Stimulated activated naive CD4-positive, alpha-beta T cell (primary cell): Measurements from ENCODE around the gene ADGRG7.
A peak's percentile ranks its signal among the peaks of the same experiment; 100 is the strongest.

Source experiments
- DNase-seq, 6 experiments: peaks; one replicate each; lab custom pipeline; 2025; lab: John Stamatoyannopoulos, UW

Gene ADGRG7

GRCh38 chr3:100602506-100603444 is 6.6 kb upstream of the ADGRG7 start:
- DNase-seq, result no peak

GRCh38 chr3:100603469-100603868 is 5.9 kb upstream of the ADGRG7 start:
- no peak for DNase-seq

GRCh38 chr3:100605358-100605757 is 4.0 kb upstream of the ADGRG7 start:
- DNase-seq, result no peak

GRCh38 chr3:100606894-100607512 is 2.4 kb upstream of the ADGRG7 start:
- DNase-seq, result no peak

- DNase-seq, result no peak
These were observed 562 bp downstream of the ADGRG7 start for GRCh38 chr3:100609963-100610362.

GRCh38 chr3:100611221-100611620 is 1.8 kb downstream of the ADGRG7 start:
- DNase-seq, result no peak

GRCh38 chr3:100613721-100614390 is 4.5 kb downstream of the ADGRG7 start:
- no peak for DNase-seq

- no peak for DNase-seq
These were observed 5.5 kb downstream of the ADGRG7 start for GRCh38 chr3:100614941-100615340.

GRCh38 chr3:100615684-100616083 is 6.3 kb downstream of the ADGRG7 start:
- no peak for DNase-seq

- no peak for DNase-seq
These were observed 11.8 kb downstream of the ADGRG7 start for GRCh38 chr3:100621251-100621650.

- DNase-seq, result no peak
These were observed 18.1 kb downstream of the ADGRG7 start for GRCh38 chr3:100627491-100627890.

GRCh38 chr3:100629421-100630127 is 20.2 kb downstream of the ADGRG7 start:
- DNase-seq, result no peak

GRCh38 chr3:100630664-100631063 is 21.3 kb downstream of the ADGRG7 start:
- no peak for DNase-seq

- no peak for DNase-seq
These were observed 21.8 kb downstream of the ADGRG7 start for GRCh38 chr3:100631236-100631635.

- DNase-seq, result peak in 1 of 6 experiments; percentile 1
These were observed 25.3 kb downstream of the ADGRG7 start for GRCh38 chr3:100634493-100635272.

- no peak for DNase-seq
These were observed 25.9 kb downstream of the ADGRG7 start for GRCh38 chr3:100635273-100635701.

- DNase-seq, result no peak
These were observed 27.8 kb downstream of the ADGRG7 start for GRCh38 chr3:100637197-100637631.

GRCh38 chr3:100640633-100641032 is 31.2 kb downstream of the ADGRG7 start:
- DNase-seq, result no peak

- DNase-seq, result no peak
These were observed 32.2 kb downstream of the ADGRG7 start for GRCh38 chr3:100641471-100642032.

- DNase-seq, result no peak
These were observed 36.5 kb downstream of the ADGRG7 start for GRCh38 chr3:100645913-100646312.

GRCh38 chr3:100647171-100647570 is 37.8 kb downstream of the ADGRG7 start:
- DNase-seq, result no peak
